ENCODE data around the gene ACSL5. TPM values are rescaled to one million over a fixed set of nuclear protein-coding genes. Genes with fewer than 3 reads are reported as not detected.

ACSL5 gene
- total and polyA plus RNA-seq, 2 of the 8 experiments (the other 6 are each of a cell fraction or from before 2014, with no cell fraction given): not detected

- H3K79me1 ChIP-seq (ENCODE audit: low read depth, low read length): no peaks in the 10 kb centered on the region
- no peak overlapping the region for H2AFZ ChIP-seq (ENCODE audit: low read length)
- H2BK5ac ChIP-seq (ENCODE audit: low read depth, low read length): no peak overlapping the region
- 81% methylated on average over 3 of the region's 3 CpGs; no CpG with 5 or more reads in 1 of the 2 experiments for WGBS, 2 experiments (ENCODE audit: extremely low coverage in 1 of 2, insufficient coverage in 1 of 2, insufficient read length in 1 of 2, insufficient replicate concordance in 2 of 2, low coverage in 1 of 2, low lambda C conversion rate in 2 of 2, missing lambda C conversion rate in 1 of 2)
- no peak overlapping the region for H2BK120ac ChIP-seq (replicated peaks; ENCODE audit: low read depth, low read length)
- no peak overlapping the region for H3K18ac ChIP-seq (ENCODE audit: extremely low read depth, low read length)
- no peak overlapping the region for H2BK12ac ChIP-seq (ENCODE audit: low read depth, low read length)
- DNase-seq (ENCODE audit: low read depth in 1 of 2, low spot score in 2 of 2) (no peak), FAIRE-seq (no peak)
- no peaks in the 10 kb centered on the region for H3K23me2 ChIP-seq (ENCODE audit: low read depth, low read length)
- CTCF ChIA-PET (ENCODE audit: partially characterized antibody): no interaction called here
- no peak overlapping the region for H2AK5ac ChIP-seq (ENCODE audit: low read depth, low read length)
- no peak overlapping the region for H3K4me2 ChIP-seq (ENCODE audit: insufficient read depth in 1 of 2, low read depth in 2 of 2, low read length in 2 of 2)
- H3K4me3 ChIP-seq (ENCODE audit: extremely low read depth in 1 of 4, insufficient read depth in 2 of 4, low read depth in 3 of 4, low read length in 4 of 4): no peak overlapping the region
- H2BK20ac ChIP-seq (ENCODE audit: low read length): no peak overlapping the region
- no peaks in the 10 kb centered on the region for H3K4me1 ChIP-seq (replicated peaks in 1 of 4; ENCODE audit: control insufficient read depth in 3 of 4, insufficient read depth in 4 of 4, low read length in 3 of 4)
- H3K27ac ChIP-seq (ENCODE audit: low read depth, low read length): no peak overlapping the region
- H3K36me3 ChIP-seq (ENCODE audit: control insufficient read depth in 2 of 4, insufficient read depth in 4 of 4, low read length in 3 of 4): no peaks in the 10 kb centered on the region
- POLR2A ChIA-PET (ENCODE audit: partially characterized antibody): interaction anchor here (0.9 kb wide), 1 partner anchor 13 kb away, joined by 3 read pairs; no protein-coding TSS in a partner anchor
- no peaks in the 10 kb centered on the region for H3K9me3 ChIP-seq (ENCODE audit: insufficient read depth in 2 of 2, low read depth in 1 of 2, low read length in 1 of 2)
- TF ChIP-seq ZNF274 (IDR thresholded peaks at IDR 0.05; ENCODE audit: borderline replicate concordance, extremely low read depth, low read length) (no peak), KDM1A (IDR thresholded peaks at IDR 0.05; ENCODE audit: borderline replicate concordance, low read length) (no peak), CREB1 (IDR thresholded peaks at IDR 0.05) (no peak), NANOG (IDR thresholded peaks at IDR 0.05; ENCODE audit: insufficient read depth, low read depth, low read length, poor library complexity, severe bottlenecking) (no peak), KDM5A (IDR thresholded peaks at IDR 0.05; ENCODE audit: low read length) (no peak), TAF1 (IDR thresholded peaks at IDR 0.05; ENCODE audit: low read depth, low read length) (no peak), POU5F1 (IDR thresholded peaks at IDR 0.05; ENCODE audit: low read depth, low read length) (no peak), CHD2 (IDR thresholded peaks at IDR 0.05; ENCODE audit: low read length) (no peak), ASH2L (IDR thresholded peaks at IDR 0.05; ENCODE audit: low read length) (no peak), EP300 (IDR thresholded peaks at IDR 0.05; ENCODE audit: borderline replicate concordance in 1 of 2, low read depth in 2 of 2, low read length in 2 of 2) (no peak)
- TF ChIP-seq, protein P1, sequence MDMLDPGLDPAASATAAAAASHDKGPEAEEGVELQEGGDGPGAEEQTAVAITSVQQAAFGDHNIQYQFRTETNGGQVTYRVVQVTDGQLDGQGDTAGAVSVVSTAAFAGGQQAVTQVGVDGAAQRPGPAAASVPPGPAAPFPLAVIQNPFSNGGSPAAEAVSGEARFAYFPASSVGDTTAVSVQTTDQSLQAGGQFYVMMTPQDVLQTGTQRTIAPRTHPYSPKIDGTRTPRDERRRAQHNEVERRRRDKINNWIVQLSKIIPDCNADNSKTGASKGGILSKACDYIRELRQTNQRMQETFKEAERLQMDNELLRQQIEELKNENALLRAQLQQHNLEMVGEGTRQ (IDR thresholded peaks at IDR 0.05; ENCODE audit: low read length): no peak
- no peak overlapping the region for H3K56ac ChIP-seq (replicated peaks; ENCODE audit: insufficient read length, low read depth, low read length)
- H4K91ac ChIP-seq (replicated peaks; ENCODE audit: insufficient read length, low read length): no peak overlapping the region
- no peak overlapping the region for H4K5ac ChIP-seq (ENCODE audit: insufficient read length, low read depth, low read length)
- no peaks in the 10 kb centered on the region for H4K20me1 ChIP-seq (replicated peaks in 1 of 2; ENCODE audit: control insufficient read depth in 1 of 2, insufficient read depth in 2 of 2, low read length in 2 of 2)
- no peak overlapping the region for H4K8ac ChIP-seq (ENCODE audit: extremely low read depth, insufficient read depth, low read length)
- H3K27me3 ChIP-seq (replicated peaks in 1 of 4; ENCODE audit: control insufficient read depth in 3 of 4, extremely low read depth in 1 of 4, insufficient read depth in 3 of 4, low read length in 3 of 4): no peaks in the 10 kb centered on the region
- no peak overlapping the region for H2BK15ac ChIP-seq (ENCODE audit: low read length)
- H3K9ac ChIP-seq (replicated peaks in 1 of 4; ENCODE audit: extremely low read depth in 1 of 4, low read depth in 3 of 4, low read length in 3 of 4): no peak overlapping the region
- H3K79me2 ChIP-seq (ENCODE audit: control insufficient read depth in 1 of 2, insufficient read depth in 2 of 2, low read length in 2 of 2): no peaks in the 10 kb centered on the region
- no peak overlapping the region for H3K23ac ChIP-seq (ENCODE audit: insufficient read length)
- H3K4ac ChIP-seq (replicated peaks; ENCODE audit: insufficient read length, low read depth, low read length): no peak overlapping the region
- no peak overlapping the region for H3K14ac ChIP-seq (ENCODE audit: insufficient read length)
Observed at GRCh38 chr10:112404617-112405016, 30.7 kb downstream of the ACSL5 start.
